Kidney epithelial cell (primary cell): ENCODE data around the gene TMTC3. TPM values are rescaled to one million over a fixed set of nuclear protein-coding genes. Genes with fewer than 3 reads are reported as not detected.

Experiments used
- DNase-seq: peaks from one replicate; pipeline ENCODE4 v3.0.0-alpha.2; 2010; ENCODE audit warnings: low read depth
- H3K27me3 ChIP-seq: 2 replicates; pipeline ENCODE4 v1.6.0; 2011; ENCODE audit warnings: low read length; ENCODE audit not compliant: control insufficient read depth, insufficient read depth
- H3K36me3 ChIP-seq: 2 replicates; pipeline ENCODE4 v1.5.1; 2011; ENCODE audit warnings: low read length; ENCODE audit not compliant: control insufficient read depth, insufficient read depth
- H3K4me3 ChIP-seq: 2 replicates; pipeline ENCODE4 v1.5.1; 2011; ENCODE audit warnings: low read depth, mild to moderate bottlenecking, control low read depth, low read length
- total RNA-seq: library from RNA; depleted of rRNA; stranded (reverse); fragments of >200 nt; gene quantifications from 2 replicates; pipeline ENCODE4 v1.2.3, GENCODE V29; 2015
- TF ChIP-seq, protein P1 (sequence below): IDR thresholded peaks from 2 replicates; pipeline ENCODE4 v1.5.1; 2011; ENCODE audit warnings: mild to moderate bottlenecking, moderate library complexity, low read length, control low read depth, inconsistent platforms; ENCODE audit not compliant: insufficient read depth, poor library complexity, severe bottlenecking

The TMTC3 gene
- total RNA-seq, 1 donor from 2014 or later, result 25.8 TPM

DNA sequence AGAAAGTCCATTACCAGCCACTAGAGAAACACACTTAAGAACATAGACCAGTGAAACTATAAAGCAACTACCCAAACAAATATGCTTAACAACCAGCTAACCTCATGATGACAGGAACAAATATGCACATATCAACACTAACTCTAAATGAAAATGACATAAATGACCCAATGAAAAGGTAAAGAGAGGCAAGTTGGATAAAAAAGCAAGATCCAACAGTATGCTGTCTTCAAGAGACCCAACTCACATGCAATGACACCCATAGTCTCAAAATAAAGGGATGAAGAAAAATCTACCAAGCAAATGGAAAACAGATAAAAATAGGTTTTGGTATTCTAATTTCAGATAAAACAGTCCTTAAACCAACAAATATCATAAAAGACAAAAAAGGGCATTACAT, 77.8 kb downstream of the TMTC3 start:
- H3K4me3 ChIP-seq, result no peak overlapping the region
- no peaks in the 10 kb centered on the region for H3K27me3 ChIP-seq
- TF ChIP-seq, protein P1, sequence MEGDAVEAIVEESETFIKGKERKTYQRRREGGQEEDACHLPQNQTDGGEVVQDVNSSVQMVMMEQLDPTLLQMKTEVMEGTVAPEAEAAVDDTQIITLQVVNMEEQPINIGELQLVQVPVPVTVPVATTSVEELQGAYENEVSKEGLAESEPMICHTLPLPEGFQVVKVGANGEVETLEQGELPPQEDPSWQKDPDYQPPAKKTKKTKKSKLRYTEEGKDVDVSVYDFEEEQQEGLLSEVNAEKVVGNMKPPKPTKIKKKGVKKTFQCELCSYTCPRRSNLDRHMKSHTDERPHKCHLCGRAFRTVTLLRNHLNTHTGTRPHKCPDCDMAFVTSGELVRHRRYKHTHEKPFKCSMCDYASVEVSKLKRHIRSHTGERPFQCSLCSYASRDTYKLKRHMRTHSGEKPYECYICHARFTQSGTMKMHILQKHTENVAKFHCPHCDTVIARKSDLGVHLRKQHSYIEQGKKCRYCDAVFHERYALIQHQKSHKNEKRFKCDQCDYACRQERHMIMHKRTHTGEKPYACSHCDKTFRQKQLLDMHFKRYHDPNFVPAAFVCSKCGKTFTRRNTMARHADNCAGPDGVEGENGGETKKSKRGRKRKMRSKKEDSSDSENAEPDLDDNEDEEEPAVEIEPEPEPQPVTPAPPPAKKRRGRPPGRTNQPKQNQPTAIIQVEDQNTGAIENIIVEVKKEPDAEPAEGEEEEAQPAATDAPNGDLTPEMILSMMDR, result no peak
- no peaks in the 10 kb centered on the region for H3K36me3 ChIP-seq
- DNase-seq, result no peak

DNA sequence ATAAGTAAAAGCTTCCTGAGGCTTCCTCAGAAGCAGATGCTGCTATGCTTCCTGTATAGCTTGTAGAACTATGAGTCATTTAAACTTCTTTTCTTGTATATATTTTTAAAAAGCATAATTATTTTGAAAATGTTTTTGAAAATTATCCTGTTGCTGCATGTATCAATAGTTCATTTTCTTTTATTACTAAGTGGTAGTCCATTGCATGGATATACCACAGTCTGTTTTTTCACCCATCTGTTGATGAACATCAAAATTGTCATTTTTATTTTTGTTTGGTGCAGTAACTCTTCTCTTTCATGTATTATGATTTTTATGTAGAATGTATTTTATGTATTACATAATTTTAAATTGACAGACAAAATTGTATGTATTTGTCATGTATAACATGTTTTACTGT, 81.4 kb downstream of the TMTC3 start:
- DNase-seq, result no peak
- Histone ChIP-seq H3K4me3 (no peak overlapping the region), H3K36me3 (no peaks in the 10 kb centered on the region), H3K27me3 (no peaks in the 10 kb centered on the region)
- TF ChIP-seq, protein P1, result no peak

GRCh38 chr12:88225776-88226175, 83.7 kb downstream of the TMTC3 start:
- Histone ChIP-seq H3K27me3 (no peaks in the 10 kb centered on the region), H3K4me3 (no peak overlapping the region), H3K36me3 (no peaks in the 10 kb centered on the region)
- DNase-seq, result no peak
- TF ChIP-seq, protein P1, result no peak

- Histone ChIP-seq H3K36me3 (no peaks in the 10 kb centered on the region), H3K4me3 (no peak overlapping the region), H3K27me3 (no peaks in the 10 kb centered on the region)
- TF ChIP-seq, protein P1, result no peak
- DNase-seq, result no peak
These were observed 85.2 kb downstream of the TMTC3 start for GRCh38 chr12:88227263-88227662.

GRCh38 chr12:88227871-88228270, 85.8 kb downstream of the TMTC3 start:
- no peak for DNase-seq
- Histone ChIP-seq H3K27me3 (no peaks in the 10 kb centered on the region), H3K36me3 (no peaks in the 10 kb centered on the region), H3K4me3 (no peak overlapping the region)
- TF ChIP-seq, protein P1, result no peak

DNA sequence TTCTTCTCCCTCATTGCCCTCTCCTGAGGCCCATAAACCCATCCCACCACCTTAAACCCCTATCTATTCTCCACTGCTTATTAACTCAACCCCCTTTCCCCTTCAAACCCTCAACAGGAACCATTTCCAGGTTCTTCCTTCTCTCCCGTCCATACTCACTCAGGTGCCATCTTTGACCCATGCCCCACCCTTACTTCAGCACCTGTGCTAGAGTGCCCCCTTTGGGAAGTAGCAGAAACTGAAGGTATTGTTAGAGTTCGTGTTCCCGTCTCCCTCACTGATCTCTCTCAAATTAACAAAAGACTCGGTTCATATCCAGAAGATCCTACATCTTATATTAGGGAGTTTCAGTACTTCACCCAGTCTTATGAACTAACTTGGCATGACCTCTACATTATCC, 86.6 kb downstream of the TMTC3 start:
- DNase-seq, result no peak
- TF ChIP-seq, protein P1, result no peak
- no peaks in the 10 kb centered on the region for H3K27me3 ChIP-seq
- H3K4me3 ChIP-seq, result no peak overlapping the region
- H3K36me3 ChIP-seq, result no peaks in the 10 kb centered on the region
